Activated CD8-positive, alpha-beta T cell treated with anti-CD3 and anti-CD28 coated beads for 36 hours (primary cell): ENCODE measurements around the gene APH1B. TPM values are rescaled to one million over a fixed set of nuclear protein-coding genes. Genes with fewer than 3 reads are reported as not detected.

Experiments
- ATAC-seq: fragments of 200-7000 bp; cut with Tn5 transposase; one replicate; pipeline ENCODE4 v1.10.0; 2021; ENCODE audit warnings: mild to moderate bottlenecking, moderate library complexity
- CTCF ChIA-PET: fragments of 350-600 bp; sonication (Branson Sonifier 250); formaldehyde crosslinking; loops from one replicate; lab custom pipeline; 2021; ENCODE audit warnings: antibody characterized with exemption; lab: Charles Lee
- POLR2A ChIA-PET: fragments of 350-600 bp; sonication (Branson Sonifier 250); formaldehyde crosslinking; loops from one replicate; lab custom pipeline; 2021; ENCODE audit warnings: antibody characterized with exemption; lab: Charles Lee
- DNase-seq: peaks from one replicate; pipeline ENCODE4 v3.0.0-alpha.2; 2020
- H3K27ac Mint-ChIP-seq: one replicate; pipeline ENCODE4 v1.8.0; 2021; ENCODE audit warnings: mild to moderate bottlenecking, mixed read lengths
- H3K27me3 Mint-ChIP-seq: one replicate; pipeline ENCODE4 v1.8.0; 2021; ENCODE audit warnings: mixed read lengths
- H3K36me3 Mint-ChIP-seq: one replicate; pipeline ENCODE4 v1.8.0; 2021; ENCODE audit warnings: low read depth, mixed read lengths
- H3K4me1 Mint-ChIP-seq: one replicate; pipeline ENCODE4 v1.8.0; 2021; ENCODE audit warnings: low read depth, mixed read lengths
- H3K4me3 Mint-ChIP-seq: one replicate; pipeline ENCODE4 v1.8.0; 2021; ENCODE audit warnings: mild to moderate bottlenecking, moderate library complexity, mixed read lengths
- H3K9me3 Mint-ChIP-seq: one replicate; pipeline ENCODE4 v1.8.0; 2021; ENCODE audit warnings: mixed read lengths
- CTCF ChIP-seq: fragments of 200-600 bp; IDR thresholded peaks from one replicate; pipeline ENCODE4 v1.8.0; 2022; ENCODE audit warnings: antibody characterized with exemption, mild to moderate bottlenecking
- intact Hi-C: fragments of 100-400 bp; cut with micrococcal nuclease; formaldehyde crosslinking; loops from one replicate; pipeline ENCODE4 v1.10.0; 2022
- total RNA-seq, 2 experiments: library from RNA; stranded (reverse); gene quantifications; one replicate each; pipeline ENCODE4 v1.2.3, GENCODE V29; 2021

The APH1B gene
- total RNA-seq, 2 experiments from 2014 or later: 7.0 to 9.7 TPM

- intact Hi-C loops: no loop called here
- Mint-ChIP-seq H3K27ac (no peak overlapping the region), H3K4me3 (no peak overlapping the region), H3K36me3 (no peaks in the 10 kb centered on the region), H3K4me1 (no peaks in the 10 kb centered on the region), H3K27me3 (peaks cover 4% of the 10 kb centered on the region), H3K9me3 (no peaks in the 10 kb centered on the region)
- POLR2A ChIA-PET: no interaction called here
- CTCF ChIA-PET: no interaction called here
- ATAC-seq (no peak), DNase-seq (no peak)
- no peak for TF ChIP-seq CTCF
Measured at GRCh38 chr15:63357731-63358130, 80.3 kb downstream of the APH1B start.

- ATAC-seq (no peak), DNase-seq (no peak)
- Mint-ChIP-seq H3K36me3 (no peaks in the 10 kb centered on the region), H3K27ac (no peak overlapping the region), H3K4me3 (no peak overlapping the region), H3K9me3 (no peaks in the 10 kb centered on the region), H3K4me1 (no peaks in the 10 kb centered on the region), H3K27me3 (peaks cover 4% of the 10 kb centered on the region)
- no peak for TF ChIP-seq CTCF
- CTCF ChIA-PET: no interaction called here
- intact Hi-C loops: no loop called here
- POLR2A ChIA-PET: no interaction called here
Measured at GRCh38 chr15:63358241-63359029, 81.0 kb downstream of the APH1B start.

Other genes with a start within 250 kb of the APH1B start
- 1 to 10 TPM; 6.0 to 6.3 TPM for gene TPM1, start 234.9 kb upstream of the APH1B start, total RNA-seq
- 10 to 100 TPM; 27.3 to 28.3 TPM for gene LACTB, start 155.7 kb upstream of the APH1B start, total RNA-seq
- 100 to 1,000 TPM; 150 to 158 TPM for gene RPS27L, start 120.1 kb upstream of the APH1B start, total RNA-seq
- 100 to 1,000 TPM; 252 to 261 TPM for gene RAB8B, start 88.0 kb upstream of the APH1B start, total RNA-seq
- under 1 TPM in 1 of 2 experiments, not detected in 1; 0.58 TPM for gene CA12, start 104.2 kb downstream of the APH1B start, total RNA-seq
- gene USP3, start 227.0 kb downstream of the APH1B start, total RNA-seq: 10 to 100 TPM; 57.1 to 58.6 TPM